ENCODE data around the gene PLA2G1B. TPM values are rescaled to one million over a fixed set of nuclear protein-coding genes. Genes with fewer than 3 reads are reported as not detected.
"Not testable (repeated sequence)": the region's sequence is repeated elsewhere in the genome, so short reads cannot be mapped to it uniquely, and the experiment has no call there.

Gene PLA2G1B
- total RNA-seq, 1 donor: not detected

- H4K20me1 ChIP-seq (ENCODE audit: insufficient read depth, low read length); H3K79me2 ChIP-seq (ENCODE audit: insufficient read depth, low read length); H3K27ac ChIP-seq (ENCODE audit: low read depth, low read length); DNase-seq (ENCODE audit: insufficient read length, low spot score, missing footprints); H3K4me3 ChIP-seq (ENCODE audit: insufficient read depth, low read length); H3K36me3 ChIP-seq (ENCODE audit: insufficient read depth, low read length); H3K4me2 ChIP-seq (ENCODE audit: insufficient read depth, low read length); H3K27me3 ChIP-seq (ENCODE audit: insufficient read depth, low read length); H3K9me3 ChIP-seq (ENCODE audit: low read depth, low read length); H3K4me1 ChIP-seq (ENCODE audit: insufficient read depth, low read length): not testable (repeated sequence)
- TF ChIP-seq CTCF (IDR thresholded peaks at IDR 0.05; ENCODE audit: extremely low read depth, low read depth, low read length): peak; percentile 48
- peak overlapping the region; percentile 58 for H2AFZ ChIP-seq (ENCODE audit: low read length)
Observed at GRCh38 chr12:120335447-120335846, 7.9 kb upstream of the PLA2G1B start.

- H3K4me3 ChIP-seq (ENCODE audit: insufficient read depth, low read length): no peak overlapping the region
Observed at GRCh38 chr12:120332523-120332922, 4.9 kb upstream of the PLA2G1B start.

GRCh38 chr12:120332041-120332440 lies 4.5 kb upstream of the PLA2G1B start:
- Histone ChIP-seq H3K79me2 (ENCODE audit: insufficient read depth, low read length) (no peaks in the 10 kb centered on the region), H3K36me3 (ENCODE audit: insufficient read depth, low read length) (no peaks in the 10 kb centered on the region), H3K27ac (ENCODE audit: low read depth, low read length) (no peak overlapping the region), H3K4me3 (ENCODE audit: insufficient read depth, low read length) (no peak overlapping the region), H3K9me3 (ENCODE audit: low read depth, low read length) (no peaks in the 10 kb centered on the region), H4K20me1 (ENCODE audit: insufficient read depth, low read length) (no peaks in the 10 kb centered on the region), H3K27me3 (ENCODE audit: insufficient read depth, low read length) (peaks cover 5% of the 10 kb centered on the region), H3K4me2 (ENCODE audit: insufficient read depth, low read length) (no peak overlapping the region), H2AFZ (ENCODE audit: low read length) (no peak overlapping the region), H3K4me1 (ENCODE audit: insufficient read depth, low read length) (no peaks in the 10 kb centered on the region)
- no peak for DNase-seq (ENCODE audit: insufficient read length, low spot score, missing footprints)
- TF ChIP-seq CTCF (IDR thresholded peaks at IDR 0.05; ENCODE audit: extremely low read depth, low read depth, low read length): no peak

More at GRCh38 chr12:120332523-120332922, 4.9 kb upstream of the PLA2G1B start:
- no peaks in the 10 kb centered on the region for H3K79me2 ChIP-seq (ENCODE audit: insufficient read depth, low read length)
- H3K4me1 ChIP-seq (ENCODE audit: insufficient read depth, low read length): no peaks in the 10 kb centered on the region
- no peaks in the 10 kb centered on the region for H4K20me1 ChIP-seq (ENCODE audit: insufficient read depth, low read length)
- no peak for TF ChIP-seq CTCF (IDR thresholded peaks at IDR 0.05; ENCODE audit: extremely low read depth, low read depth, low read length)
- H3K27me3 ChIP-seq (ENCODE audit: insufficient read depth, low read length): peaks cover 5% of the 10 kb centered on the region
- H3K27ac ChIP-seq (ENCODE audit: low read depth, low read length): no peak overlapping the region
- no peak overlapping the region for H2AFZ ChIP-seq (ENCODE audit: low read length)
- no peak for DNase-seq (ENCODE audit: insufficient read length, low spot score, missing footprints)
- no peaks in the 10 kb centered on the region for H3K36me3 ChIP-seq (ENCODE audit: insufficient read depth, low read length)
- no peaks in the 10 kb centered on the region for H3K9me3 ChIP-seq (ENCODE audit: low read depth, low read length)
- H3K4me2 ChIP-seq (ENCODE audit: insufficient read depth, low read length): no peak overlapping the region

- H3K4me1 ChIP-seq (ENCODE audit: insufficient read depth, low read length): no peaks in the 10 kb centered on the region
- no peaks in the 10 kb centered on the region for H4K20me1 ChIP-seq (ENCODE audit: insufficient read depth, low read length)
- no peaks in the 10 kb centered on the region for H3K79me2 ChIP-seq (ENCODE audit: insufficient read depth, low read length)
- H2AFZ ChIP-seq (ENCODE audit: low read length): no peak overlapping the region
- H3K4me2 ChIP-seq (ENCODE audit: insufficient read depth, low read length): no peak overlapping the region
- no peaks in the 10 kb centered on the region for H3K36me3 ChIP-seq (ENCODE audit: insufficient read depth, low read length)
- H3K4me3 ChIP-seq (ENCODE audit: insufficient read depth, low read length): no peak overlapping the region
- no peaks in the 10 kb centered on the region for H3K9me3 ChIP-seq (ENCODE audit: low read depth, low read length)
- peaks cover 5% of the 10 kb centered on the region for H3K27me3 ChIP-seq (ENCODE audit: insufficient read depth, low read length)
- H3K27ac ChIP-seq (ENCODE audit: low read depth, low read length): no peak overlapping the region
- no peak for TF ChIP-seq CTCF (IDR thresholded peaks at IDR 0.05; ENCODE audit: extremely low read depth, low read depth, low read length)
- no peak for DNase-seq (ENCODE audit: insufficient read length, low spot score, missing footprints)
Observed at GRCh38 chr12:120331390-120331789, 3.8 kb upstream of the PLA2G1B start.
